Fibroblast of pulmonary artery (primary cell): ENCODE results near the gene B4GALT1.
"Not testable (repeated sequence)": the region's sequence is repeated elsewhere in the genome, so short reads cannot be mapped to it uniquely, and the experiment has no call there.

ENCODE experiments used
- DNase-seq: peaks from one replicate; pipeline ENCODE4 v3.0.0-alpha.2; 2010; ENCODE audit warnings: low read depth
- H3K4me3 ChIP-seq: replicated peaks from 2 replicates; pipeline ENCODE4 v1.5.1; 2011; ENCODE audit warnings: low read depth, mild to moderate bottlenecking, control low read depth, low read length, moderate library complexity
- TF ChIP-seq, protein P1 (sequence below): IDR thresholded peaks from 2 replicates; pipeline ENCODE4 v1.5.1; 2011; ENCODE audit warnings: mild to moderate bottlenecking, control low read depth, low read length, inconsistent platforms; ENCODE audit errors: missing control alignments

Gene B4GALT1

GRCh38 chr9:33165263-33166151 is 1.6 kb downstream of the B4GALT1 start:
- peak; percentile 98 for DNase-seq
- H3K4me3 ChIP-seq, result peak overlapping the region; percentile 99
- TF ChIP-seq, protein P1, sequence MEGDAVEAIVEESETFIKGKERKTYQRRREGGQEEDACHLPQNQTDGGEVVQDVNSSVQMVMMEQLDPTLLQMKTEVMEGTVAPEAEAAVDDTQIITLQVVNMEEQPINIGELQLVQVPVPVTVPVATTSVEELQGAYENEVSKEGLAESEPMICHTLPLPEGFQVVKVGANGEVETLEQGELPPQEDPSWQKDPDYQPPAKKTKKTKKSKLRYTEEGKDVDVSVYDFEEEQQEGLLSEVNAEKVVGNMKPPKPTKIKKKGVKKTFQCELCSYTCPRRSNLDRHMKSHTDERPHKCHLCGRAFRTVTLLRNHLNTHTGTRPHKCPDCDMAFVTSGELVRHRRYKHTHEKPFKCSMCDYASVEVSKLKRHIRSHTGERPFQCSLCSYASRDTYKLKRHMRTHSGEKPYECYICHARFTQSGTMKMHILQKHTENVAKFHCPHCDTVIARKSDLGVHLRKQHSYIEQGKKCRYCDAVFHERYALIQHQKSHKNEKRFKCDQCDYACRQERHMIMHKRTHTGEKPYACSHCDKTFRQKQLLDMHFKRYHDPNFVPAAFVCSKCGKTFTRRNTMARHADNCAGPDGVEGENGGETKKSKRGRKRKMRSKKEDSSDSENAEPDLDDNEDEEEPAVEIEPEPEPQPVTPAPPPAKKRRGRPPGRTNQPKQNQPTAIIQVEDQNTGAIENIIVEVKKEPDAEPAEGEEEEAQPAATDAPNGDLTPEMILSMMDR, result no peak

GRCh38 chr9:33164921-33165262 is 2.2 kb downstream of the B4GALT1 start:
- DNase-seq, result not testable (repeated sequence)
- H3K4me3 ChIP-seq, result peak overlapping the region; percentile 99

DNA sequence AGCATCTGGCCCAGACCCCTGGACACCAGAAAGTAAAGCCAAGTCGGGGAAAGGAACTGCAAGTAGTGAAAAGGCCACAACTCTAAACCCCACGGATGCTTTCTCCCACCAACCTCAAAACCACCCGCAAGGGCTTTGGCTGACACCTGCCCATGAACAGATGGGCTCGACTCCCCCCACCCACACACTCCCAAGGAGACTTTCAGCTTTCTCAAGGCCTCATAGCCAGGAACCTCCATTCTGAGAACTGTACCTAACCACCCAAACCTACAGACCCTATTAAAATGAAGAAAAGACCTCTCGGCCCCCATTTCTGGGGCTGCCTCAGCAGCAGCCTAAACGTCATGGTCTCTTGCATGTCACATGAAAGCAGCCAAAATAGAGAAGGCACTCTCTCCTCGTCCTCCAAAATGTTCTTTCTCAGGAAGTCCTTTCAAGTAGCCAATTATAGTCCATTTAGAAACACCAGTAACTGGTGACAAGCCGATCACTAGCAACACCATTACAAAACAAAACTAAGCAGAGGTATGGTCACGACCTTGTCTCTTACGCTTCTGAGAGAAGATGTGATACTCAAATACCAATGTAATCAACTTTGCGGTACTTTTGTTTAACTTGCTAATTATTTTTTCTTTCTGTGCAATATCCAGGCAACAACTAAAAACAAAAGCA is 2.9 kb downstream of the B4GALT1 start:
- no peak for DNase-seq
- peak overlapping the region; percentile 99 for H3K4me3 ChIP-seq
- TF ChIP-seq, protein P1, result no peak

- peak overlapping the region; percentile 99 for H3K4me3 ChIP-seq
- no peak for DNase-seq
- TF ChIP-seq, protein P1, result no peak
Observed at GRCh38 chr9:33163433-33164137, 3.6 kb downstream of the B4GALT1 start.

DNA sequence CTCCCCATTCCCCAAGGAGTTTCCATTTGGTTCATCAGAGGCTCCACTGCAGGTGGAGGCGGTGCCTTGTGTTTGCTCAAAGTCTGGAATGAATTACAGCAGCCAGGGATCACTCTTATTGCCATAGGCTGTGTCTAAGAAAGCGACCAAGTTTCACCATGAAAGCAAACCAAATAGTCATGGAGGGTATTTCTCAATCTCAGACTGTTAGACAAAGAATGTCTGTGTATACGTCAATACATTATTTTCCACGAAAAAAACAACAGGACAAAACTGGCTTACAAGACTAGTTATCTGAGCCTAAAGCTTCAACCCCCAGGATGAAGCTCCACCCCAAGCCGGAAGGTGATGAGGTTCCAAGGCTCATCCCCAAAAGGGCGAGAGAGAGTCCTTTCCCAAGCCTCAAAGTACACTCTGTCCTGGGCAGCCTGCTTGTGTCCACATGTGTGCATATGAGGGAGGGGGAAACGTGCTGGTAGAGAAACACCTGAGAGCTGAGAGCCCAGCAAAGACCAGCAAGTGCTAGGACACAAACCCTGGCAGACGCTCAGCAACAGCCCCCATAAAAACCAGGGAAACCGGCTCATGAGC is 4.3 kb downstream of the B4GALT1 start:
- DNase-seq, result peak; percentile 94
- peak overlapping the region; percentile 99 for H3K4me3 ChIP-seq
- TF ChIP-seq, protein P1, result no peak

GRCh38 chr9:33161589-33162132 is 5.5 kb downstream of the B4GALT1 start:
- DNase-seq, result no peak
- H3K4me3 ChIP-seq, result peak overlapping the region; percentile 27
- TF ChIP-seq, protein P1, result no peak
